Cardiac muscle cell (in vitro differentiated cells and primary cell): ENCODE results near the gene PCSK5. TPM values are rescaled to one million over a fixed set of nuclear protein-coding genes. Genes with fewer than 3 reads are reported as not detected.
A peak's percentile ranks its signal among the peaks of the same experiment; 100 is the strongest.
"Not testable (repeated sequence)": the region's sequence is repeated elsewhere in the genome, so short reads cannot be mapped to it uniquely, and the experiment has no call there.

Experiments
- DNase-seq, 2 donors: peaks; one replicate each; pipeline versions ENCODE4 v3.0.0 to v3.0.0-alpha.2; 2010 to 2017; ENCODE audit warnings: low read depth in 1 of 2, low spot score in 1 of 2
- H3K27ac ChIP-seq: fragments of 200-600 bp; sonication (generic); 2 replicates; pipeline ENCODE4 v1.5.1; 2016
- H3K27me3 ChIP-seq: fragments of 200-600 bp; sonication (generic); 2 replicates; pipeline ENCODE4 v1.6.0; 2016; ENCODE audit warnings: control low read depth
- H3K36me3 ChIP-seq: fragments of 200-600 bp; sonication (generic); 2 replicates; pipeline ENCODE4 v1.5.1; 2016; ENCODE audit warnings: control low read depth
- H3K4me1 ChIP-seq: fragments of 200-600 bp; sonication (generic); 2 replicates; pipeline ENCODE4 v1.8.1; 2017; ENCODE audit warnings: low read depth, mild to moderate bottlenecking, mixed run types
- H3K4me3 ChIP-seq: fragments of 200-600 bp; sonication (generic); 2 replicates; pipeline ENCODE4 v1.5.1; 2016; ENCODE audit warnings: mild to moderate bottlenecking
- H3K9me3 ChIP-seq: fragments of 200-600 bp; sonication (generic); 2 replicates; pipeline ENCODE4 v1.5.1; 2017; ENCODE audit warnings: low read depth, mild to moderate bottlenecking, control low read depth
- CTCF ChIP-seq: IDR thresholded peaks from 2 replicates; pipeline ENCODE4 v1.5.1; 2012; ENCODE audit warnings: low read depth, mild to moderate bottlenecking, low read length
- polyA plus RNA-seq: library from polyadenylated mRNA; unstranded; fragments of >200 nt; fragmentation: Nextera tagmentation; extraction: Ambion mirVana; gene quantifications from 2 replicates; pipeline ENCODE4 v1.2.1, GENCODE V29; 2016
- total RNA-seq: library from RNA; depleted of rRNA; stranded (reverse); fragments of >200 nt; gene quantifications from 2 replicates; pipeline ENCODE4 v1.2.3, GENCODE V29; 2016

PCSK5 gene
- total and polyA plus RNA-seq, 2 experiments from 2014 or later: 6.8 to 9.6 TPM

GRCh38 chr9:76067696-76068095 lies 177.2 kb downstream of the PCSK5 start:
- no peak for DNase-seq
- Histone ChIP-seq H3K9me3 (no peaks in the 10 kb centered on the region), H3K36me3 (no peaks in the 10 kb centered on the region), H3K4me3 (no peak overlapping the region), H3K4me1 (no peaks in the 10 kb centered on the region), H3K27ac (no peak overlapping the region), H3K27me3 (no peaks in the 10 kb centered on the region)
- no peak for TF ChIP-seq CTCF

GRCh38 chr9:76077537-76077936 lies 187.1 kb downstream of the PCSK5 start:
- Histone ChIP-seq H3K4me1 (no peaks in the 10 kb centered on the region), H3K36me3 (no peaks in the 10 kb centered on the region), H3K27me3 (no peaks in the 10 kb centered on the region), H3K9me3 (no peaks in the 10 kb centered on the region), H3K4me3 (no peak overlapping the region), H3K27ac (no peak overlapping the region)
- no peak for DNase-seq
- no peak for TF ChIP-seq CTCF

GRCh38 chr9:76081281-76081680 lies 190.8 kb downstream of the PCSK5 start:
- DNase-seq, H3K27ac ChIP-seq, H3K36me3 ChIP-seq, H3K4me1 ChIP-seq, H3K4me3 ChIP-seq, H3K27me3 ChIP-seq, H3K9me3 ChIP-seq: not testable (repeated sequence)

- Histone ChIP-seq H3K27me3 (no peaks in the 10 kb centered on the region), H3K4me3 (no peak overlapping the region), H3K36me3 (no peaks in the 10 kb centered on the region), H3K4me1 (peaks cover 3% of the 10 kb centered on the region), H3K9me3 (no peaks in the 10 kb centered on the region), H3K27ac (no peak overlapping the region)
- no peak for DNase-seq
- no peak for TF ChIP-seq CTCF
These were observed 191.6 kb downstream of the PCSK5 start for GRCh38 chr9:76082057-76082456.

GRCh38 chr9:76085596-76085995 lies 195.1 kb downstream of the PCSK5 start:
- Histone ChIP-seq H3K4me3 (no peak overlapping the region), H3K4me1 (peaks cover 14% of the 10 kb centered on the region), H3K36me3 (no peaks in the 10 kb centered on the region), H3K27me3 (no peaks in the 10 kb centered on the region), H3K27ac (no peak overlapping the region), H3K9me3 (no peaks in the 10 kb centered on the region)
- DNase-seq: no peak
- no peak for TF ChIP-seq CTCF

GRCh38 chr9:76086539-76086938 lies 196.1 kb downstream of the PCSK5 start:
- H3K36me3 ChIP-seq: no peaks in the 10 kb centered on the region
- peaks cover 14% of the 10 kb centered on the region for H3K4me1 ChIP-seq
- no peak overlapping the region for H3K4me3 ChIP-seq
- no peak overlapping the region for H3K27ac ChIP-seq
- H3K9me3 ChIP-seq: no peaks in the 10 kb centered on the region
- no peak for TF ChIP-seq CTCF
- H3K27me3 ChIP-seq: no peaks in the 10 kb centered on the region
- peak in 1 of 2 donors; percentile 29 for DNase-seq
